WTC11 (cell line): ENCODE data around the gene SORCS2. TPM values are rescaled to one million over a fixed set of nuclear protein-coding genes. Genes with fewer than 3 reads are reported as not detected.

ENCODE experiments used
- ATAC-seq: fragments of 200-7000 bp; cut with Tn5 transposase; 2 replicates; pipeline ENCODE4 v1.10.0; 2021; ENCODE audit warnings: mild to moderate bottlenecking, moderate library complexity
- CTCF ChIA-PET: fragments of 300-600 bp; sonication (Branson Sonifier 250); formaldehyde crosslinking; loops from one replicate; lab custom pipeline; 2021; ENCODE audit warnings: antibody characterized with exemption; lab: Charles Lee
- POLR2A ChIA-PET: fragments of 350-600 bp; sonication (Branson Sonifier 250); formaldehyde crosslinking; loops from one replicate; lab custom pipeline; 2021; ENCODE audit warnings: antibody characterized with exemption; lab: Charles Lee
- DNase-seq: peaks from one replicate; pipeline ENCODE4 v3.0.0; 2021; ENCODE audit warnings: low spot score
- H3K27ac Mint-ChIP-seq: 2 replicates; pipeline ENCODE4 v1.8.0; 2021; ENCODE audit warnings: mixed read lengths
- H3K27me3 Mint-ChIP-seq: 2 replicates; pipeline ENCODE4 v1.8.0; 2021; ENCODE audit warnings: low read depth, mild to moderate bottlenecking, moderate library complexity, mixed read lengths
- H3K36me3 Mint-ChIP-seq: 2 replicates; pipeline ENCODE4 v1.8.0; 2021; ENCODE audit warnings: mixed read lengths
- H3K4me1 Mint-ChIP-seq: 2 replicates; pipeline ENCODE4 v1.8.0; 2022; ENCODE audit warnings: mixed read lengths
- H3K4me3 Mint-ChIP-seq: 2 replicates; pipeline ENCODE4 v1.8.0; 2021; ENCODE audit warnings: mild to moderate bottlenecking, moderate library complexity, mixed read lengths
- H3K9me3 Mint-ChIP-seq: 2 replicates; pipeline ENCODE4 v1.8.0; 2021; ENCODE audit warnings: mixed read lengths
- CTCF ChIP-seq: fragments of 200-600 bp; IDR thresholded peaks from 2 replicates; pipeline ENCODE4 v1.8.0; 2022; ENCODE audit warnings: antibody characterized with exemption
- GTF2I ChIP-seq: fragments of 250-450 bp; sonication (Bioruptor Pico); conservative IDR thresholded peaks from 2 replicates; pipeline ENCODE4 v1.4.0; 2021; ENCODE audit warnings: mild to moderate bottlenecking
- IRF1 ChIP-seq: sonication (generic); formaldehyde crosslinking; IDR thresholded peaks from 2 replicates; pipeline ENCODE4 v1.8.0; 2023; ENCODE audit warnings: missing genetic modification reagents
- KAT7 ChIP-seq: sonication (generic); formaldehyde crosslinking; IDR thresholded peaks from 2 replicates; pipeline ENCODE4 v1.8.1; 2023; ENCODE audit warnings: missing genetic modification reagents, mild to moderate bottlenecking, borderline replicate concordance
- PRDM15 ChIP-seq: sonication (generic); formaldehyde crosslinking; IDR thresholded peaks from 2 replicates; pipeline ENCODE4 v1.8.0; 2022; ENCODE audit warnings: missing genetic modification reagents
- PRRX2 ChIP-seq: fragments of 250-450 bp; sonication (Bioruptor Pico); IDR thresholded peaks from 2 replicates; pipeline ENCODE4 v1.8.0; 2021; ENCODE audit warnings: mild to moderate bottlenecking
- SMAD4 ChIP-seq: sonication (generic); formaldehyde crosslinking; IDR thresholded peaks from 2 replicates; pipeline ENCODE4 v1.8.0; 2022; ENCODE audit warnings: mild to moderate bottlenecking, missing genetic modification reagents
- SP1 ChIP-seq: sonication (generic); formaldehyde crosslinking; conservative IDR thresholded peaks from 2 replicates; pipeline ENCODE4 v1.8.1; 2022; ENCODE audit warnings: missing genetic modification reagents
- TP53 ChIP-seq: sonication (generic); formaldehyde crosslinking; IDR thresholded peaks from 2 replicates; pipeline ENCODE4 v1.8.1; 2023; ENCODE audit warnings: mild to moderate bottlenecking, missing genetic modification reagents
- USF2 ChIP-seq: sonication (generic); formaldehyde crosslinking; IDR thresholded peaks from 2 replicates; pipeline ENCODE4 v1.8.1; 2023; ENCODE audit warnings: mild to moderate bottlenecking, missing genetic modification reagents, moderate library complexity
- ZNF121 ChIP-seq: sonication (generic); formaldehyde crosslinking; IDR thresholded peaks from 2 replicates; pipeline ENCODE4 v1.8.0; 2023; ENCODE audit warnings: missing genetic modification reagents
- ZNF232 ChIP-seq: sonication (generic); formaldehyde crosslinking; IDR thresholded peaks from 2 replicates; pipeline ENCODE4 v1.8.0; 2022; ENCODE audit warnings: mild to moderate bottlenecking, missing genetic modification reagents
- ZNF263 ChIP-seq: sonication (generic); formaldehyde crosslinking; IDR thresholded peaks from 2 replicates; pipeline ENCODE4 v1.8.1; 2022; ENCODE audit warnings: low read depth, mild to moderate bottlenecking, moderate library complexity, missing genetic modification reagents
- ZNF281 ChIP-seq: sonication (generic); formaldehyde crosslinking; IDR thresholded peaks from 2 replicates; pipeline ENCODE4 v1.8.0; 2023; ENCODE audit warnings: mild to moderate bottlenecking, missing genetic modification reagents
- ZNF396 ChIP-seq: fragments of 250-450 bp; sonication (Bioruptor Pico); IDR thresholded peaks from 2 replicates; pipeline ENCODE4 v1.8.0; 2021; ENCODE audit warnings: mild to moderate bottlenecking, moderate library complexity, borderline replicate concordance
- ZNF425 ChIP-seq: fragments of 250-450 bp; sonication (Bioruptor Pico); conservative IDR thresholded peaks from 2 replicates; pipeline ENCODE4 v1.9.0; 2021; ENCODE audit warnings: mild to moderate bottlenecking
- ZSCAN18 ChIP-seq: fragments of 250-450 bp; sonication (Bioruptor Pico); IDR thresholded peaks from 2 replicates; pipeline ENCODE4 v2.1.2; 2022; ENCODE audit warnings: mild to moderate bottlenecking, moderate library complexity
- total RNA-seq: library from RNA; stranded (reverse); gene quantifications from 3 replicates; pipeline ENCODE4 v1.2.3, GENCODE V29; 2021

The SORCS2 gene
- total RNA-seq, 1 experiment from 2014 or later: 6.6 TPM

GRCh38 chr4:7477695-7478094 lies 285.4 kb downstream of the SORCS2 start:
- no peak for TF ChIP-seq PRRX2 (CRISPR knock-in tag)
- TF ChIP-seq ZSCAN18 (CRISPR knock-in tag): no peak
- no peak for TF ChIP-seq ZNF232 (CRISPR knock-in tag)
- TF ChIP-seq ZNF121: no peak
- no peak for TF ChIP-seq IRF1 (CRISPR knock-in tag)
- TF ChIP-seq CTCF: no peak
- TF ChIP-seq ZNF281 (CRISPR knock-in tag): no peak
- no peak for TF ChIP-seq SMAD4
- TF ChIP-seq PRDM15 (CRISPR knock-in tag): no peak
- TF ChIP-seq KAT7 (CRISPR knock-in tag): no peak
- TF ChIP-seq ZNF425 (CRISPR knock-in tag): no peak
- TF ChIP-seq SP1 (CRISPR knock-in tag): no peak
- TF ChIP-seq TP53 (CRISPR knock-in tag): no peak
- TF ChIP-seq ZNF263 (CRISPR knock-in tag): no peak
- TF ChIP-seq GTF2I (CRISPR knock-in tag): no peak
- no peak for TF ChIP-seq USF2 (CRISPR knock-in tag)
- TF ChIP-seq ZNF396 (CRISPR knock-in tag): no peak
- TF ChIP-seq, all 79 proteins: peak for 0
- peaks cover 4% of the 10 kb centered on the region for H3K4me1 Mint-ChIP-seq
- DNase-seq: no peak
- no peak overlapping the region for H3K4me3 Mint-ChIP-seq
- H3K36me3 Mint-ChIP-seq: no peaks in the 10 kb centered on the region
- H3K27ac Mint-ChIP-seq: no peak overlapping the region
- no peak for ATAC-seq
- no peaks in the 10 kb centered on the region for H3K27me3 Mint-ChIP-seq
- ChIA-PET POLR2A (no interaction called here), CTCF (interaction anchor here (1.2 kb wide), 1 partner anchor 17 kb away, joined by 3 read pairs; no protein-coding TSS in a partner anchor)
- no peaks in the 10 kb centered on the region for H3K9me3 Mint-ChIP-seq
